IMR-90 (cell line): ENCODE data around the gene LDB2. TPM values are rescaled to one million over a fixed set of nuclear protein-coding genes. Genes with fewer than 3 reads are reported as not detected.

ENCODE experiments used
- ATAC-seq: fragments of 200-7000 bp; cut with Tn5 transposase; 2 replicates; pipeline ENCODE4 v1.9.1; 2020; ENCODE audit warnings: low read depth, mild to moderate bottlenecking, moderate library complexity
- BruUV-seq: library from RNA; stranded (reverse); fragments of 400-500 nt; replicated peaks from 2 replicates; lab custom pipeline; 2021; lab: Mats Ljungman, UMichigan
- CTCF ChIA-PET: fragments of 300-600 bp; formaldehyde crosslinking; extraction: SDS; loops from one replicate; lab custom pipeline; 2021; ENCODE audit warnings: antibody characterized with exemption; lab: Yijun Ruan, JAX
- POLR2A ChIA-PET: fragments of 300-600 bp; sonication (Branson Sonifier 250); formaldehyde crosslinking; loops from one replicate; lab custom pipeline; 2022; ENCODE audit warnings: antibody characterized with exemption; ENCODE audit not compliant: unreplicated experiment; lab: Charles Lee
- DNase-seq: peaks from one replicate; pipeline ENCODE4 v3.0.0; 2013
- H2AFZ ChIP-seq: replicated peaks from 2 replicates; pipeline ENCODE3; 2013; ENCODE audit warnings: low read length, mild to moderate bottlenecking; ENCODE audit not compliant: poor library complexity
- H2AK5ac ChIP-seq: 2 replicates; pipeline ENCODE4 v1.6.1; 2013; ENCODE audit warnings: low read depth, low read length, inconsistent platforms
- H2AK9ac ChIP-seq: replicated peaks from 2 replicates; pipeline ENCODE3; 2013; ENCODE audit warnings: mild to moderate bottlenecking, low read depth, low read length, moderate library complexity; ENCODE audit not compliant: poor library complexity
- H2BK120ac ChIP-seq: 2 replicates; pipeline ENCODE4 v1.6.1; 2013; ENCODE audit warnings: low read depth, low read length, inconsistent platforms
- H2BK15ac ChIP-seq: 3 replicates; pipeline ENCODE4 v1.6.1; 2013; ENCODE audit warnings: low read depth, low read length, inconsistent platforms
- H2BK20ac ChIP-seq: 2 replicates; pipeline ENCODE4 v1.6.1; 2013; ENCODE audit warnings: low read depth, mild to moderate bottlenecking, inconsistent platforms, low read length, moderate library complexity
- H2BK5ac ChIP-seq: 2 replicates; pipeline ENCODE4 v1.6.1; 2013; ENCODE audit warnings: mild to moderate bottlenecking, low read depth, low read length, inconsistent platforms; ENCODE audit not compliant: poor library complexity, severe bottlenecking
- H3K14ac ChIP-seq: replicated peaks from 2 replicates; pipeline ENCODE4 v1.6.1; 2013; ENCODE audit warnings: low read depth, low read length, inconsistent platforms
- H3K18ac ChIP-seq: 2 replicates; pipeline ENCODE4 v1.6.1; 2013; ENCODE audit warnings: low read depth, low read length, control low read depth
- H3K23ac ChIP-seq: 2 replicates; pipeline ENCODE4 v1.6.1; 2013; ENCODE audit warnings: low read depth, low read length, inconsistent platforms
- H3K27ac ChIP-seq: 2 replicates; pipeline ENCODE4 v1.5.1; 2013; ENCODE audit warnings: mild to moderate bottlenecking, control low read depth, low read length; ENCODE audit not compliant: insufficient read depth
- H3K27me3 ChIP-seq: 2 replicates; pipeline ENCODE4 v1.6.1; 2013; ENCODE audit warnings: low read length; ENCODE audit not compliant: control insufficient read depth, insufficient read depth
- H3K36me3 ChIP-seq: 2 replicates; pipeline ENCODE4 v1.6.1; 2013; ENCODE audit warnings: low read length, mixed read lengths; ENCODE audit not compliant: control insufficient read depth, insufficient read depth
- H3K4ac ChIP-seq: 2 replicates; pipeline ENCODE4 v1.6.1; 2013; ENCODE audit warnings: low read depth, low read length, inconsistent platforms
- H3K4me1 ChIP-seq: 2 replicates; pipeline ENCODE4 v1.6.1; 2013; ENCODE audit warnings: low read length, mixed read lengths; ENCODE audit not compliant: control insufficient read depth, insufficient read depth
- H3K4me2 ChIP-seq: 2 replicates; pipeline ENCODE4 v1.6.1; 2013; ENCODE audit warnings: low read depth, mild to moderate bottlenecking, control low read depth, low read length, moderate library complexity
- H3K4me3 ChIP-seq: 2 replicates; pipeline ENCODE4 v1.5.1; 2013; ENCODE audit warnings: low read depth, mild to moderate bottlenecking, control low read depth, low read length, moderate library complexity; ENCODE audit not compliant: insufficient read depth
- H3K56ac ChIP-seq: 2 replicates; pipeline ENCODE4 v1.6.1; 2013; ENCODE audit warnings: low read length, inconsistent platforms; ENCODE audit not compliant: insufficient read depth; ENCODE audit errors: extremely low read depth
- H3K79me1 ChIP-seq, 2 experiments: 2 replicates each; pipeline ENCODE4 v1.6.1; 2013; ENCODE audit warnings: low read length in 2 of 2, inconsistent platforms in 1 of 2, low read depth in 1 of 2
- H3K9ac ChIP-seq: 2 replicates; pipeline ENCODE4 v1.6.1; 2013; ENCODE audit warnings: low read depth, low read length, control low read depth
- H3K9me1 ChIP-seq: 2 replicates; pipeline ENCODE4 v1.6.1; 2013; ENCODE audit warnings: low read length, inconsistent platforms; ENCODE audit not compliant: insufficient read depth
- H3K9me3 ChIP-seq: 2 replicates; pipeline ENCODE4 v1.6.1; 2013; ENCODE audit warnings: low read length; ENCODE audit not compliant: control insufficient read depth, insufficient read depth
- H4K20me1 ChIP-seq: 2 replicates; pipeline ENCODE4 v1.6.1; 2013; ENCODE audit warnings: low read length, inconsistent platforms; ENCODE audit not compliant: insufficient read depth
- H4K5ac ChIP-seq: 2 replicates; pipeline ENCODE4 v1.6.1; 2013; ENCODE audit warnings: mild to moderate bottlenecking, low read depth, low read length, control low read depth
- H4K8ac ChIP-seq, 2 experiments: 2 replicates each; pipeline ENCODE4 v1.6.1; 2013; ENCODE audit warnings: low read depth in 2 of 2, low read length in 2 of 2, control low read depth in 1 of 2, inconsistent platforms in 1 of 2
- H4K91ac ChIP-seq: 2 replicates; pipeline ENCODE4 v1.6.1; 2013; ENCODE audit warnings: low read depth, low read length, inconsistent platforms; ENCODE audit not compliant: insufficient read depth
- CEBPB ChIP-seq: IDR thresholded peaks from 2 replicates; pipeline ENCODE4 v1.6.1; 2012; ENCODE audit warnings: low read depth, low read length, improper control_type of control experiment
- CHD1 ChIP-seq: IDR thresholded peaks from 2 replicates; pipeline ENCODE4 v1.6.1; 2012; ENCODE audit warnings: low read depth, low read length, improper control_type of control experiment
- CTCF ChIP-seq: conservative IDR thresholded peaks from 2 replicates; pipeline ENCODE4 v1.5.1; 2012; ENCODE audit warnings: mild to moderate bottlenecking, low read depth, low read length, improper control_type of control experiment
- ELK1 ChIP-seq: fragments of 150-350 bp; IDR thresholded peaks from 2 replicates; pipeline ENCODE4 v1.6.1; 2016; ENCODE audit warnings: low read depth, mild to moderate bottlenecking, low read length, moderate library complexity, borderline replicate concordance
- FOS ChIP-seq: fragments of 150-350 bp; IDR thresholded peaks from 2 replicates; pipeline ENCODE4 v1.6.1; 2016; ENCODE audit warnings: low read depth, low read length
- MAFK ChIP-seq: IDR thresholded peaks from 2 replicates; pipeline ENCODE4 v1.6.1; 2012; ENCODE audit warnings: low read depth, low read length, improper control_type of control experiment
- MAZ ChIP-seq: IDR thresholded peaks from 2 replicates; pipeline ENCODE4 v1.6.1; 2012; ENCODE audit warnings: low read depth, mild to moderate bottlenecking, low read length, improper control_type of control experiment, moderate library complexity, borderline replicate concordance
- MXI1 ChIP-seq: IDR thresholded peaks from 2 replicates; pipeline ENCODE4 v1.6.1; 2012; ENCODE audit warnings: low read depth, mild to moderate bottlenecking, low read length, moderate library complexity, borderline replicate concordance
- NFE2L2 ChIP-seq: fragments of 150-350 bp; IDR thresholded peaks from 2 replicates; pipeline ENCODE4 v1.6.1; 2016; ENCODE audit warnings: low read depth, mild to moderate bottlenecking, low read length
- POLR2A ChIP-seq: IDR thresholded peaks from 2 replicates; pipeline ENCODE4 v1.6.1; 2012; ENCODE audit warnings: mild to moderate bottlenecking, low read depth, low read length
- RAD21 ChIP-seq: IDR thresholded peaks from 2 replicates; pipeline ENCODE4 v1.6.1; 2012; ENCODE audit warnings: low read length, improper control_type of control experiment
- RCOR1 ChIP-seq: IDR thresholded peaks from 2 replicates; pipeline ENCODE4 v1.6.1; 2012; ENCODE audit warnings: mild to moderate bottlenecking, low read length, improper control_type of control experiment; ENCODE audit not compliant: insufficient replicate concordance
- RFX5 ChIP-seq: IDR thresholded peaks from 2 replicates; pipeline ENCODE4 v1.8.0; 2012; ENCODE audit warnings: low read depth, mild to moderate bottlenecking, low read length, moderate library complexity
- SMC3 ChIP-seq: fragments of 150-350 bp; IDR thresholded peaks from 2 replicates; pipeline ENCODE4 v1.6.1; 2016; ENCODE audit warnings: low read depth, mild to moderate bottlenecking, antibody characterized with exemption, low read length, moderate library complexity
- WGBS, 2 experiments: methylation state at CpG; one replicate each; pipeline versions ENCODE4 v1.1.5 to v1.1.7; 2013; ENCODE audit warnings: missing lambda C conversion rate in 2 of 2; ENCODE audit not compliant: insufficient read length in 1 of 2; ENCODE audit errors: extremely low coverage in 2 of 2; 5-methylcytosine and 5-hydroxymethylcytosine counted together
- dilution Hi-C: fragments of 300-500 bp; cut with HindIII; formaldehyde crosslinking; loops from one replicate; pipeline ENCODE4 v1.14.3; 2018; ENCODE audit warnings: low sequenced_read_pairs; ENCODE audit not compliant: unreplicated experiment
- in situ Hi-C: fragments of 300-500 bp; cut with MboI; formaldehyde crosslinking; loops from 3 replicates; pipeline ENCODE4 v1.14.3; 2019; ENCODE audit warnings: low sequenced_read_pairs, inconsistent platforms, mixed read lengths
- intact Hi-C: fragments of 100-400 bp; cut with micrococcal nuclease; formaldehyde crosslinking; loops from 2 replicates; pipeline ENCODE4 v1.10.0; 2022
- polyA plus RNA-seq, 3 experiments: library from polyadenylated mRNA; depleted of rRNA; stranded (reverse); fragments of >200 nt; gene quantifications; 2 replicates each; pipeline ENCODE4 v1.2.3, GENCODE V29; 2012; ENCODE audit warnings: low replicate concordance in 1 of 3
- total RNA-seq: library from RNA; depleted of rRNA; stranded (reverse); fragments of >200 nt; gene quantifications from 2 replicates; pipeline ENCODE4 v1.2.3, GENCODE V29; 2012
- TF ChIP-seq, protein P1 (sequence below): fragments of 150-350 bp; IDR thresholded peaks from 2 replicates; pipeline ENCODE4 v1.6.1; 2017; ENCODE audit warnings: mild to moderate bottlenecking, antibody characterized with exemption, low read length, low read depth

LDB2 gene
- total and polyA plus RNA-seq, 2 of the 4 experiments (the other 2 are of a cell fraction): 67.9 to 116 TPM

DNA sequence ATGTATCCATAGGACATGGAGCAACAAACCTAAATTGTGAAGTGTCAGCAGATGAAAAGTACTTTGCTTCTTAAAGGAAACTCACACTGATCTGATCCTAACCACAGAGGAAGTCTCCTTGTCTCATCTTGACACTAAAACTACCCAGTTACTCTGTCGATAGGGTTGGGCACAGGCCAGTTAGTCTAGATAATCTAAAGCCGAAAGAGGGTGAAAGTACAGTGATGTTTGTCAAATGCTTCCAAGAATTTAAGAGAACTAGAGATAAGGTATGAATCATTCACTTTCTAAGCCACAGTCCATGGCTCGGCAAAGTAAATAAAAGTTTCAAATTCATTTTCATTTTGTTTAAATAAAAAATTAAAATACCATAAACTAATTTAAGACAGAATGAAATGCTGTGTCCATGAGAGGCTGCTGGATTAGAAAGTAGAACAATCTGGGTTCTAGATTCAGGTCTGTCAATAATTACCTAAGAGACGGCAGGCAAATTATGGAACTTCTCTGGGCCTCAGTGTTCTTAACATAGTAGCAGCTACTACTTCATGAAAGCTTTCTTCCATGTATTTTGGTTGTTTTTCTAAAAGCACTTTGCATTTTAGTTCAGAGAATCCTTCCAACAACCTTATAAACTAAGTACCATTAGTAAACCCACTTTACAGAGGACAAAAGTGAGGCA is 176.7 kb downstream of the LDB2 start:
- Histone ChIP-seq H3K4me1 (peaks cover 4% of the 10 kb centered on the region), H4K91ac (peak overlapping the region; percentile 26; the same call in 1 of the 2 replicates), H3K14ac (no peak overlapping the region), H3K9me1 (no peaks in the 10 kb centered on the region), H4K20me1 (no peaks in the 10 kb centered on the region), H3K23ac (no peak overlapping the region; the same call in 1 of the 2 replicates), H3K4me2 (peak overlapping the region; percentile 89; the same call in 1 of the 2 replicates), H3K27me3 (no peaks in the 10 kb centered on the region), H3K56ac (no peak overlapping the region), H3K18ac (peak overlapping the region; percentile 34; the same call in 1 of the 2 replicates), H4K5ac (peak overlapping the region; percentile 37; the same call in 1 of the 2 replicates), H2AK9ac (no peak overlapping the region), H3K4ac (no peak overlapping the region), H2AFZ (no peak overlapping the region), H2AK5ac (no peak overlapping the region), H3K27ac (peak overlapping the region; percentile 75; the same call in 1 of the 2 replicates), H3K79me1 (0 out of 4 replicates have a peak, but pooled peaks cover 0 to 4% of the 10 kb centered on the region in 2 experiments), H3K36me3 (no peaks in the 10 kb centered on the region), H2BK5ac (peak overlapping the region; percentile 53), H2BK120ac (peak overlapping the region; percentile 44; the same call in 1 of the 2 replicates), H2BK20ac (peak overlapping the region; percentile 4; the same call in 1 of the 2 replicates), H3K9ac (no peak overlapping the region), H3K4me3 (no peak overlapping the region; the same call in 1 of the 2 replicates), H2BK15ac (no peak overlapping the region), H3K9me3 (peaks cover 10% of the 10 kb centered on the region), H4K8ac (no peak overlapping the region)
- WGBS, 2 experiments: no CpG with 5 or more reads among the region's 4 CpGs
- ChIA-PET CTCF (no interaction called here), POLR2A (no interaction called here)
- DNase-seq: peak; percentile 89
- intact Hi-C loops (no loop called here), in situ Hi-C loops (no loop called here), dilution Hi-C loops (no loop called here)
- BruUV-seq: no TSS peak
- peak; percentile 94 for ATAC-seq
- no peak for TF ChIP-seq CTCF
- no peak for TF ChIP-seq MAZ
- no peak for TF ChIP-seq ELK1
- TF ChIP-seq NFE2L2: no peak
- no peak for TF ChIP-seq FOS
- TF ChIP-seq POLR2A: no peak
- no peak for TF ChIP-seq MXI1
- TF ChIP-seq CEBPB: no peak
- no peak for TF ChIP-seq SMC3
- no peak for TF ChIP-seq RCOR1
- no peak for TF ChIP-seq RFX5
- TF ChIP-seq MAFK: no peak
- TF ChIP-seq, protein P1, sequence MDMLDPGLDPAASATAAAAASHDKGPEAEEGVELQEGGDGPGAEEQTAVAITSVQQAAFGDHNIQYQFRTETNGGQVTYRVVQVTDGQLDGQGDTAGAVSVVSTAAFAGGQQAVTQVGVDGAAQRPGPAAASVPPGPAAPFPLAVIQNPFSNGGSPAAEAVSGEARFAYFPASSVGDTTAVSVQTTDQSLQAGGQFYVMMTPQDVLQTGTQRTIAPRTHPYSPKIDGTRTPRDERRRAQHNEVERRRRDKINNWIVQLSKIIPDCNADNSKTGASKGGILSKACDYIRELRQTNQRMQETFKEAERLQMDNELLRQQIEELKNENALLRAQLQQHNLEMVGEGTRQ: no peak
- no peak for TF ChIP-seq CHD1
- TF ChIP-seq RAD21: no peak
